ENCODE measurements around the gene FLVCR2. TPM values are rescaled to one million over a fixed set of nuclear protein-coding genes. Genes with fewer than 3 reads are reported as not detected.
A peak's percentile ranks its signal among the peaks of the same experiment; 100 is the strongest.

The FLVCR2 gene
- total and polyA plus RNA-seq, 2 donors (not counting 1 experiment from before 2014, with no cell fraction given): 0.31 to 1.6 TPM

DNA sequence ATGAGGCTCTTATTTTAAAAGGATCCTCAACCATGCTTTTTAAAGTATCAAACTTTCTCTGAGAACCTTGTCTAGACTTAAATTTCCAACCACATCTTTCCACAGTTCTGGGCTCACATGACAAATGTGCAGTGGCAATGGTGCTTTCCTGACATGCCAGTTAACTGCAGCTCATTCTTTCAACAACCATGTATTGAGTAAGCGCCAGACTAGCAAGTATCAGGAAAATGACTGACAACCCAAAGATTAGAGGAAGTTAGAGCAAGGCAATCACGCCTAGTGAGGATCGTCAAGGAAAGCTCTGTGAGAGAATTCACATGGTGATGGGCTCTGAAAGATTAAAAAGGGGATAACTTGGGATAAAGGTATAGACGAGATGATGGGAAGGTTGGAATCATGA, 35.8 kb downstream of the FLVCR2 start:
- H3K9ac ChIP-seq (ENCODE audit: low read length): no peak overlapping the region
- DNase-seq (no peak), ATAC-seq (ENCODE audit: low read depth) (no peak)
- WGBS (ENCODE audit: insufficient coverage): 100% methylated on average over 3 of the region's 4 CpGs
- no peak overlapping the region for H3K4me3 ChIP-seq (ENCODE audit: control extremely low read depth in 1 of 5, extremely low read depth in 1 of 5, insufficient read depth in 1 of 5, low read depth in 2 of 5, low read length in 4 of 5)
- POLR2A ChIA-PET: no interaction called here
- TF ChIP-seq CTCF (IDR thresholded peaks at IDR 0.05) (no peak), EZH2 (IDR thresholded peaks at IDR 0.05; ENCODE audit: borderline replicate concordance, insufficient read depth, low read depth, low read length, poor library complexity, severe bottlenecking) (no peak)
- H3K27ac ChIP-seq (ENCODE audit: low read length in 2 of 2): no peak overlapping the region
- H4K20me1 ChIP-seq (ENCODE audit: control insufficient read depth, insufficient read depth, low read length, poor library complexity, severe bottlenecking): no peaks in the 10 kb centered on the region
- peaks cover 2 to 5% (median 4%) of the 10 kb centered on the region in 3 donors for H3K9me3 ChIP-seq (ENCODE audit: control extremely low read depth in 1 of 3, control insufficient read depth in 2 of 3, insufficient read depth in 1 of 3, low read length in 2 of 3)
- H3K27ac Mint-ChIP-seq: no peak overlapping the region
- H3K4me1 ChIP-seq (ENCODE audit: control insufficient read depth in 2 of 2, insufficient read depth in 2 of 2, low read length in 2 of 2): peaks cover 8 to 9% of the 10 kb centered on the region in 2 donors
- no peak overlapping the region for H3K4me3 Mint-ChIP-seq
- no peaks in the 10 kb centered on the region for H3K36me3 ChIP-seq (replicated peaks in 1 of 2; ENCODE audit: control extremely low read depth in 1 of 2, control insufficient read depth in 1 of 2, extremely low read depth in 1 of 2, insufficient read depth in 2 of 2, low read length in 1 of 2)
- H3K4me1 Mint-ChIP-seq: peaks cover 14% of the 10 kb centered on the region
- peaks cover 5% of the 10 kb centered on the region for H3K9me3 Mint-ChIP-seq (ENCODE audit: insufficient read depth)
- CTCF ChIA-PET: no interaction called here
- H3K4me2 ChIP-seq (replicated peaks; ENCODE audit: low read depth, low read length, poor library complexity, severe bottlenecking): no peak overlapping the region
- H3K79me2 ChIP-seq (ENCODE audit: control insufficient read depth, insufficient read depth, low read length): no peaks in the 10 kb centered on the region
- H2AFZ ChIP-seq (ENCODE audit: insufficient read depth, low read depth, low read length, poor library complexity, severe bottlenecking): no peak overlapping the region
- intact Hi-C loops (cut with micrococcal nuclease): no loop called here
- H3K27me3 Mint-ChIP-seq: peaks cover 4% of the 10 kb centered on the region
- peaks cover 0 to 3% (median 1%) of the 10 kb centered on the region in 4 experiments for H3K27me3 ChIP-seq (replicated peaks in 1 of 4; ENCODE audit: control extremely low read depth in 1 of 4, control insufficient read depth in 3 of 4, insufficient read depth in 4 of 4, low read length in 3 of 4)

- ChIA-PET CTCF (interaction anchor here (2.7 kb wide), 1 partner anchor 38 kb away, joined by 12 read pairs; the partner anchor contains the start of gene FLVCR2), POLR2A (no interaction called here)
- TF ChIP-seq CTCF (IDR thresholded peaks at IDR 0.05): no peak
- TF ChIP-seq EZH2 (IDR thresholded peaks at IDR 0.05; ENCODE audit: borderline replicate concordance, insufficient read depth, low read depth, low read length, poor library complexity, severe bottlenecking): no peak
- DNase-seq: peak; percentile 60
- Mint-ChIP-seq H3K27ac (no peak overlapping the region), H3K4me1 (peaks cover 14% of the 10 kb centered on the region), H3K27me3 (no peaks in the 10 kb centered on the region), H3K9me3 (ENCODE audit: insufficient read depth) (peaks cover 5% of the 10 kb centered on the region), H3K4me3 (no peak overlapping the region)
- Histone ChIP-seq H3K79me2 (ENCODE audit: control insufficient read depth, insufficient read depth, low read length) (no peaks in the 10 kb centered on the region), H3K36me3 (replicated peaks in 1 of 2; ENCODE audit: control extremely low read depth in 1 of 2, control insufficient read depth in 1 of 2, extremely low read depth in 1 of 2, insufficient read depth in 2 of 2, low read length in 1 of 2) (no peaks in the 10 kb centered on the region), H3K4me2 (replicated peaks; ENCODE audit: low read depth, low read length, poor library complexity, severe bottlenecking) (no peak overlapping the region), H2AFZ (ENCODE audit: insufficient read depth, low read depth, low read length, poor library complexity, severe bottlenecking) (no peak overlapping the region), H3K27ac (ENCODE audit: low read length in 2 of 2) (no peak overlapping the region), H3K27me3 (replicated peaks in 1 of 4; ENCODE audit: control extremely low read depth in 1 of 4, control insufficient read depth in 3 of 4, insufficient read depth in 4 of 4, low read length in 3 of 4) (peaks cover 0 to 3% (median 1%) of the 10 kb centered on the region in 4 experiments), H3K9ac (ENCODE audit: low read length) (no peak overlapping the region), H3K4me3 (ENCODE audit: control extremely low read depth in 1 of 5, extremely low read depth in 1 of 5, insufficient read depth in 1 of 5, low read depth in 2 of 5, low read length in 4 of 5) (no peak overlapping the region), H3K9me3 (ENCODE audit: control extremely low read depth in 1 of 3, control insufficient read depth in 2 of 3, insufficient read depth in 1 of 3, low read length in 2 of 3) (peaks cover 2 to 5% (median 4%) of the 10 kb centered on the region in 3 donors), H3K4me1 (ENCODE audit: control insufficient read depth in 2 of 2, insufficient read depth in 2 of 2, low read length in 2 of 2) (peaks cover 8 to 9% of the 10 kb centered on the region in 2 donors), H4K20me1 (ENCODE audit: control insufficient read depth, insufficient read depth, low read length, poor library complexity, severe bottlenecking) (no peaks in the 10 kb centered on the region)
- intact Hi-C loops (cut with micrococcal nuclease): no loop called here
- 33% methylated on average over 3 of the region's 4 CpGs for WGBS (ENCODE audit: insufficient coverage)
- ATAC-seq (ENCODE audit: low read depth): peak; percentile 85
Measured at GRCh38 chr14:75615200-75615599, 36.8 kb downstream of the FLVCR2 start.
